Measurements from ENCODE around the gene CDH26. TPM values are rescaled to one million over a fixed set of nuclear protein-coding genes. Genes with fewer than 3 reads are reported as not detected.

CDH26 gene
- total and polyA plus RNA-seq, 12 donors = 0.27 to 2.9 (median 0.84) TPM; not detected in 1

- intact Hi-C loops (cut with DNase I) = no loop called here
- H3K27me3 ChIP-seq = no peaks in the 10 kb centered on the region
- 63 to 79% (median 76%) methylated on average over 3 of the region's 3 CpGs for WGBS, 4 donors
- DNase-seq = no peak
- TF ChIP-seq, protein P1, sequence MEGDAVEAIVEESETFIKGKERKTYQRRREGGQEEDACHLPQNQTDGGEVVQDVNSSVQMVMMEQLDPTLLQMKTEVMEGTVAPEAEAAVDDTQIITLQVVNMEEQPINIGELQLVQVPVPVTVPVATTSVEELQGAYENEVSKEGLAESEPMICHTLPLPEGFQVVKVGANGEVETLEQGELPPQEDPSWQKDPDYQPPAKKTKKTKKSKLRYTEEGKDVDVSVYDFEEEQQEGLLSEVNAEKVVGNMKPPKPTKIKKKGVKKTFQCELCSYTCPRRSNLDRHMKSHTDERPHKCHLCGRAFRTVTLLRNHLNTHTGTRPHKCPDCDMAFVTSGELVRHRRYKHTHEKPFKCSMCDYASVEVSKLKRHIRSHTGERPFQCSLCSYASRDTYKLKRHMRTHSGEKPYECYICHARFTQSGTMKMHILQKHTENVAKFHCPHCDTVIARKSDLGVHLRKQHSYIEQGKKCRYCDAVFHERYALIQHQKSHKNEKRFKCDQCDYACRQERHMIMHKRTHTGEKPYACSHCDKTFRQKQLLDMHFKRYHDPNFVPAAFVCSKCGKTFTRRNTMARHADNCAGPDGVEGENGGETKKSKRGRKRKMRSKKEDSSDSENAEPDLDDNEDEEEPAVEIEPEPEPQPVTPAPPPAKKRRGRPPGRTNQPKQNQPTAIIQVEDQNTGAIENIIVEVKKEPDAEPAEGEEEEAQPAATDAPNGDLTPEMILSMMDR (IDR thresholded peaks at IDR 0.05) = no peak
- no peak for TF ChIP-seq POLR2A (IDR thresholded peaks at IDR 0.05)
- peaks cover 5 to 33% of the 10 kb centered on the region in 2 donors for H3K4me1 ChIP-seq (replicated peaks in 1 of 2)
- H3K4me3 ChIP-seq = no peak overlapping the region
- H3K36me3 ChIP-seq (replicated peaks in 1 of 2) = peaks cover 0 to 24% of the 10 kb centered on the region in 2 donors
- no peak overlapping the region for H3K27ac ChIP-seq
- no peaks in the 10 kb centered on the region for H3K9me3 ChIP-seq (replicated peaks in 1 of 3)
These were observed 13.0 kb upstream of the CDH26 start for GRCh38 chr20:59945175-59945574.

- Histone ChIP-seq H3K27me3 (no peaks in the 10 kb centered on the region), H3K4me1 (replicated peaks in 1 of 2) (peaks cover 5 to 33% of the 10 kb centered on the region in 2 donors), H3K9me3 (replicated peaks in 1 of 3) (no peaks in the 10 kb centered on the region), H3K27ac (no peak overlapping the region), H3K36me3 (replicated peaks in 1 of 2) (peaks cover 0 to 24% of the 10 kb centered on the region in 2 donors), H3K4me3 (no peak overlapping the region)
- 83 to 88% (median 84%) methylated on average over 2 of the region's 2 CpGs for WGBS, 4 donors
- DNase-seq = no peak
- TF ChIP-seq POLR2A (IDR thresholded peaks at IDR 0.05) = no peak
- TF ChIP-seq, protein P1 (IDR thresholded peaks at IDR 0.05) = no peak
- intact Hi-C loops (cut with DNase I) = no loop called here
These were observed 12.5 kb upstream of the CDH26 start for GRCh38 chr20:59945731-59946130.

DNA sequence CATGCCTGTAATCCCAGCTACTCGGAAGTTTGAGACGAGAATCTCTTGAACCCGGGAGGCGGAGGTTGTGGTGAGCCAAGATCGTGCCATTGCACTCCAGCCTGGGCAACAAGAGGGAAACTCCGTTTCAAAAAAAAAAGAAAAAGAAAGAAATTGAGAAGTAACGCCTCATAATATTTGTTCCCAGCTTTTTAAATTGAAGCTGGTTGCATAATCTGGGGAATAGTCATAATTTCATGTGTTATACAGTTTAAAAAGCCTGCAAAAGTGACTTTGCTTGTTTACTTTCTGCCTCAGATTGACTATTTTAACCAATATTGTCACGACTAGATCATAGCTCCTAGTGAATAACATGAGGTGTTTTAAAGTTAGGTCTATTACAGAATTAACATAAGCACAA lies 10.8 kb upstream of the CDH26 start:
- Histone ChIP-seq H3K36me3 (replicated peaks in 1 of 2) (peaks cover 0 to 24% of the 10 kb centered on the region in 2 donors), H3K27me3 (no peaks in the 10 kb centered on the region), H3K4me3 (no peak overlapping the region), H3K27ac (no peak overlapping the region), H3K9me3 (replicated peaks in 1 of 3) (no peaks in the 10 kb centered on the region), H3K4me1 (replicated peaks in 1 of 2) (peaks cover 0 to 20% of the 10 kb centered on the region in 2 donors)
- intact Hi-C loops (cut with DNase I) = no loop called here
- no peak for DNase-seq
- 85 to 89% (median 87%) methylated on average over 8 of the region's 8 CpGs for WGBS, 4 donors
- TF ChIP-seq POLR2A (IDR thresholded peaks at IDR 0.05) = no peak
- TF ChIP-seq, protein P1 (IDR thresholded peaks at IDR 0.05) = no peak

DNA sequence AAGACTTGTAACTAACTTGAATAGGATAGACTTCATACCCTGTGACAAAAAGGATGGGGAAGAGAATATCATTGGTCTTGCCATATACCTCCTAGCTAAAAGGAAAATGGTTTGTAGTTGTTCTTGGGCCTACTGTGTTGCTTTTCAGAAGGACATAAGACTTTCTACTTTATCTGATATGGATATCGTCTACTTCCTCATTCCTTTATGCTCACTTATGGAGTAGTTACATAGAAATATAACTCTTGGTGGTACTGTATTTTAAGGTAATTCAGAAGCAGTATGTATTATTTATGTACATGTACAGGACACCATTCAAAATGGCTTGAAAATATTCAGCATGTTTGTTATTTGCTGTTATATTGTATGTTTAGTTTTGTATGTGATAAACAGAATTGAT lies 10.0 kb upstream of the CDH26 start:
- no peak overlapping the region for H3K4me3 ChIP-seq
- no peaks in the 10 kb centered on the region for H3K27me3 ChIP-seq
- intact Hi-C loops (cut with DNase I) = no loop called here
- DNase-seq = no peak
- peaks cover 0 to 16% of the 10 kb centered on the region in 2 donors for H3K4me1 ChIP-seq (replicated peaks in 1 of 2)
- H3K9me3 ChIP-seq (replicated peaks in 1 of 3) = no peaks in the 10 kb centered on the region
- TF ChIP-seq, protein P1 (IDR thresholded peaks at IDR 0.05) = no peak
- no peak for TF ChIP-seq POLR2A (IDR thresholded peaks at IDR 0.05)
- 67 to 74% (median 73%) methylated on average over 1 of the region's 1 CpG for WGBS, 4 donors
- no peak overlapping the region for H3K27ac ChIP-seq
- peaks cover 0 to 20% of the 10 kb centered on the region in 2 donors for H3K36me3 ChIP-seq (replicated peaks in 1 of 2)
